Aorta (tissue), 5 donors: ENCODE data around the gene LYPD5. TPM values are rescaled to one million over a fixed set of nuclear protein-coding genes. Genes with fewer than 3 reads are reported as not detected.
"Not testable (repeated sequence)": the region's sequence is repeated elsewhere in the genome, so short reads cannot be mapped to it uniquely, and the experiment has no call there.

Experiments
- ATAC-seq: fragments of 200-7000 bp; cut with Tn5 transposase; one replicate; pipeline ENCODE4 v1.9.1; 2022; ENCODE audit warnings: moderate library complexity; ENCODE audit not compliant: low FRiP score
- DNase-seq, 2 donors: peaks; one replicate each; pipeline ENCODE4 v3.0.0-alpha.2; 2020
- H3K27ac ChIP-seq, 2 donors: one replicate each; pipeline ENCODE4 v1.5.1; 2013; ENCODE audit warnings: low read length in 2 of 2, mild to moderate bottlenecking in 2 of 2, moderate library complexity in 2 of 2, control low read depth in 1 of 2, inconsistent platforms in 1 of 2, low read depth in 1 of 2
- H3K27me3 ChIP-seq, 2 donors: one replicate each; pipeline ENCODE4 v1.6.1; 2013; ENCODE audit warnings: control low read depth in 1 of 2, low read length in 1 of 2, mild to moderate bottlenecking in 1 of 2, moderate library complexity in 1 of 2; ENCODE audit not compliant: insufficient read depth in 2 of 2, control insufficient read depth in 1 of 2
- H3K36me3 ChIP-seq, 2 donors: one replicate each; pipeline ENCODE4 v1.6.1; 2013; ENCODE audit warnings: control low read depth in 1 of 2, low read length in 1 of 2, mild to moderate bottlenecking in 1 of 2; ENCODE audit not compliant: insufficient read depth in 2 of 2, control insufficient read depth in 1 of 2
- H3K4me1 ChIP-seq, 2 donors: one replicate each; pipeline ENCODE4 v1.6.1; 2013; ENCODE audit warnings: low read length in 2 of 2, control low read depth in 1 of 2, mild to moderate bottlenecking in 1 of 2, moderate library complexity in 1 of 2; ENCODE audit not compliant: insufficient read depth in 2 of 2, control insufficient read depth in 1 of 2
- H3K4me3 ChIP-seq, 2 donors: one replicate each; pipeline ENCODE4 v1.5.1; 2013; ENCODE audit warnings: low read length in 2 of 2, control low read depth in 1 of 2, mild to moderate bottlenecking in 1 of 2
- H3K9me3 ChIP-seq: one replicate; pipeline ENCODE4 v1.6.1; 2013; ENCODE audit warnings: mild to moderate bottlenecking, low read length; ENCODE audit not compliant: control insufficient read depth
- WGBS, 2 donors: extraction: QIAGEN DNeasy Blood & Tissue Kit; methylation state at CpG; one replicate each; pipeline ENCODE4 v1.1.7; 2013; 5-methylcytosine and 5-hydroxymethylcytosine counted together
- intact Hi-C, 2 donors: fragments of 100-400 bp; cut with DNase I; formaldehyde crosslinking; loops; one replicate each; pipeline versions ENCODE4 v1.14.2 to v1.15.0; 2022
- polyA plus RNA-seq, 2 donors: library from polyadenylated mRNA; stranded (reverse); fragments of 200-250 nt; gene quantifications; one replicate each; pipeline ENCODE4 v1.2.3, GENCODE V29; 2013
- total RNA-seq, 2 donors: library from RNA; stranded (reverse); fragmentation: NEBNext Ultra II Directional; extraction: Animal tissue kit (Norgen Biotek cat#: 25700); gene quantifications; one replicate each; pipeline ENCODE4 v1.2.1, GENCODE V29; 2021
- donor health status: healthy with polysubstance abuse.
- donor health status: Bipolar disorder and iron deficiency.
- donor health status: DM: no; HTN: no; CAD: no.
- donor health status: DM: no; HTN: no; CAD: no.
- donor health status: DM: yes; HTN: yes; CAD: no.

LYPD5 gene
- total and polyA plus RNA-seq, 4 donors: 0.08 to 1.9 (median 1.1) TPM

GRCh38 chr19:43823856-43824255 lies 21.6 kb upstream of the LYPD5 start:
- not testable (repeated sequence) for H3K27me3 ChIP-seq, H3K9me3 ChIP-seq, H3K27ac ChIP-seq, H3K4me1 ChIP-seq, DNase-seq, H3K36me3 ChIP-seq, H3K4me3 ChIP-seq, ATAC-seq
- WGBS, 2 donors: 81% methylated on average over 3 of the region's 3 CpGs
- intact Hi-C loops: loop anchor here in 1 of 2 donors (10.0 kb wide), 1 partner anchor 131 kb away; the partner anchor contains the start of gene ZNF221

GRCh38 chr19:43820884-43821215 lies 18.6 kb upstream of the LYPD5 start:
- no peaks in the 10 kb centered on the region for H3K27me3 ChIP-seq
- intact Hi-C loops: loop anchor here in 1 of 2 donors (10.0 kb wide), 1 partner anchor 134 kb away; the partner anchor contains the start of gene ZNF221
- DNase-seq (no peak), ATAC-seq (no peak)
- no peaks in the 10 kb centered on the region for H3K4me1 ChIP-seq
- 32 to 33% methylated on average over 5 of the region's 5 CpGs for WGBS, 2 donors
- H3K9me3 ChIP-seq: peaks cover 1% of the 10 kb centered on the region
- no peaks in the 10 kb centered on the region for H3K36me3 ChIP-seq
- no peak overlapping the region for H3K4me3 ChIP-seq
- no peak overlapping the region for H3K27ac ChIP-seq

- Histone ChIP-seq H3K4me3 (no peak overlapping the region), H3K9me3 (peaks cover 1% of the 10 kb centered on the region), H3K36me3 (no peaks in the 10 kb centered on the region), H3K27ac (no peak overlapping the region), H3K4me1 (no peaks in the 10 kb centered on the region), H3K27me3 (no peaks in the 10 kb centered on the region)
- 12 to 13% methylated on average over 48 of the region's 48 CpGs for WGBS, 2 donors
- intact Hi-C loops: loop anchor here in 1 of 2 donors (10.0 kb wide), 1 partner anchor 135 kb away; the partner anchor contains the start of gene ZNF221
- DNase-seq: peak; percentile 69 to 79
- peak; percentile 52 for ATAC-seq
Measured at GRCh38 chr19:43820098-43820883, 18.0 kb upstream of the LYPD5 start.

GRCh38 chr19:43818500-43818899 lies 16.3 kb upstream of the LYPD5 start:
- 77 to 89% methylated on average over 5 of the region's 5 CpGs for WGBS, 2 donors
- Histone ChIP-seq H3K27ac (no peak overlapping the region), H3K27me3 (no peaks in the 10 kb centered on the region), H3K9me3 (peaks cover 1% of the 10 kb centered on the region), H3K36me3 (no peaks in the 10 kb centered on the region), H3K4me3 (no peak overlapping the region), H3K4me1 (no peaks in the 10 kb centered on the region)
- DNase-seq: no peak
- intact Hi-C loops: no loop called here
- no peak for ATAC-seq

GRCh38 chr19:43817454-43817853 lies 15.2 kb upstream of the LYPD5 start:
- H3K4me3 ChIP-seq, ATAC-seq, H3K4me1 ChIP-seq, H3K27ac ChIP-seq, intact Hi-C loops, H3K36me3 ChIP-seq, DNase-seq, H3K9me3 ChIP-seq, H3K27me3 ChIP-seq: not testable (repeated sequence)
- WGBS, 2 donors: 55 to 87% methylated on average over 1 of the region's 1 CpG

- DNase-seq (no peak), ATAC-seq (no peak)
- 76 to 81% methylated on average over 5 of the region's 5 CpGs for WGBS, 2 donors
- peaks cover 1% of the 10 kb centered on the region for H3K9me3 ChIP-seq
- H3K27me3 ChIP-seq: no peaks in the 10 kb centered on the region
- no peaks in the 10 kb centered on the region for H3K4me1 ChIP-seq
- no peaks in the 10 kb centered on the region for H3K36me3 ChIP-seq
- no peak overlapping the region for H3K27ac ChIP-seq
- no peak overlapping the region for H3K4me3 ChIP-seq
- intact Hi-C loops: no loop called here
Measured at GRCh38 chr19:43814663-43815352, 12.6 kb upstream of the LYPD5 start.

- Histone ChIP-seq H3K4me1 (no peaks in the 10 kb centered on the region), H3K4me3 (no peak overlapping the region), H3K27ac (no peak overlapping the region), H3K36me3 (no peaks in the 10 kb centered on the region), H3K27me3 (no peaks in the 10 kb centered on the region), H3K9me3 (no peaks in the 10 kb centered on the region)
- intact Hi-C loops: no loop called here
- DNase-seq (no peak), ATAC-seq (no peak)
- 72% methylated on average over 6 of the region's 6 CpGs for WGBS, 2 donors
Measured at GRCh38 chr19:43812688-43813087, 10.4 kb upstream of the LYPD5 start.

- Histone ChIP-seq H3K9me3 (no peaks in the 10 kb centered on the region), H3K36me3 (no peaks in the 10 kb centered on the region), H3K27ac (no peak overlapping the region), H3K27me3 (no peaks in the 10 kb centered on the region), H3K4me1 (no peaks in the 10 kb centered on the region), H3K4me3 (no peak overlapping the region)
- 59 to 67% methylated on average over 1 of the region's 1 CpG for WGBS, 2 donors
- ATAC-seq: no peak
- intact Hi-C loops: no loop called here
- DNase-seq: no peak
Measured at GRCh38 chr19:43812259-43812658, 10.0 kb upstream of the LYPD5 start.

GRCh38 chr19:43811837-43812236 lies 9.6 kb upstream of the LYPD5 start:
- WGBS, 2 donors: 26 to 30% methylated on average over 1 of the region's 1 CpG
- ATAC-seq (no peak), DNase-seq (no peak)
- intact Hi-C loops: no loop called here
- H3K36me3 ChIP-seq: no peaks in the 10 kb centered on the region
- no peaks in the 10 kb centered on the region for H3K27me3 ChIP-seq
- H3K27ac ChIP-seq: no peak overlapping the region
- no peaks in the 10 kb centered on the region for H3K4me1 ChIP-seq
- no peak overlapping the region for H3K4me3 ChIP-seq
- no peaks in the 10 kb centered on the region for H3K9me3 ChIP-seq
